ENCODE measurements around the gene CSMD2. TPM values are rescaled to one million over a fixed set of nuclear protein-coding genes. Genes with fewer than 3 reads are reported as not detected.

Gene CSMD2
- total RNA-seq, 6 donors from 2014 or later, result 0.39 to 1.0 (median 0.52) TPM

- ATAC-seq (ENCODE audit: low FRiP score in 2 of 2) (no peak), DNase-seq (no peak)
- H3K27ac ChIP-seq, result no peak overlapping the region
- H3K27me3 ChIP-seq, result no peaks in the 10 kb centered on the region
- H3K36me3 ChIP-seq, result no peaks in the 10 kb centered on the region
- TF ChIP-seq EP300 (IDR thresholded peaks at IDR 0.05) (no peak), POLR2AphosphoS5 (IDR thresholded peaks at IDR 0.05) (no peak), POLR2A (IDR thresholded peaks at IDR 0.05) (no peak)
- no peak overlapping the region for H3K4me3 ChIP-seq
- WGBS, 2 donors, result 87 to 92% methylated on average over 5 of the region's 5 CpGs
- no peaks in the 10 kb centered on the region for H3K4me1 ChIP-seq
- H3K9me3 ChIP-seq, result no peaks in the 10 kb centered on the region
Measured at GRCh38 chr1:34055818-34056217, 109.2 kb downstream of the CSMD2 start.

DNA sequence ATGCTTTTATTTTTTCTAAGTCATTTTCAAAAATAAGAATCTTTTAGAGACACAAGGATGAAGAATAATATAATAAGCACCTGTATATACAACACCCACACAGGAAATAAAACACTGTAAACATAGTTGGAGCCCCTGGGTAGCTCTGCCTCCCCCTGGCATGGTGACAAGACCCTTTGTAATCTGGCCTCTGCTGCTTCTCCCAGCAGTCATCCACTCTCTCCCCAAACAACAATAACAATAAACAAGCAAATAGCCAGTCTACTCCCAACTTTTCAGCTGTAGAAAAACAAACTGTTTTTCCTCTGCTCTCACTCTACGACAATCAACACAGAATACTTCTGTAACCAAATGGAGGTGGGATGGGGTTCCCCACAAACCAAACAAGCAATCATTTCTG, 110.1 kb downstream of the CSMD2 start:
- Histone ChIP-seq H3K9me3 (peaks cover 0 to 5% (median under 1%) of the 10 kb centered on the region in 4 donors), H3K4me1 (no peaks in the 10 kb centered on the region), H3K36me3 (no peaks in the 10 kb centered on the region), H3K4me3 (no peak overlapping the region), H3K27ac (no peak overlapping the region), H3K27me3 (no peaks in the 10 kb centered on the region)
- 48 to 52% methylated on average over 1 of the region's 1 CpG for WGBS, 2 donors
- no peak for DNase-seq
- ATAC-seq (ENCODE audit: low FRiP score in 2 of 2), result no peak
- TF ChIP-seq EP300 (IDR thresholded peaks at IDR 0.05), result no peak
- TF ChIP-seq POLR2AphosphoS5 (IDR thresholded peaks at IDR 0.05), result no peak
- TF ChIP-seq POLR2A (IDR thresholded peaks at IDR 0.05), result no peak
- TF ChIP-seq, protein P1, sequence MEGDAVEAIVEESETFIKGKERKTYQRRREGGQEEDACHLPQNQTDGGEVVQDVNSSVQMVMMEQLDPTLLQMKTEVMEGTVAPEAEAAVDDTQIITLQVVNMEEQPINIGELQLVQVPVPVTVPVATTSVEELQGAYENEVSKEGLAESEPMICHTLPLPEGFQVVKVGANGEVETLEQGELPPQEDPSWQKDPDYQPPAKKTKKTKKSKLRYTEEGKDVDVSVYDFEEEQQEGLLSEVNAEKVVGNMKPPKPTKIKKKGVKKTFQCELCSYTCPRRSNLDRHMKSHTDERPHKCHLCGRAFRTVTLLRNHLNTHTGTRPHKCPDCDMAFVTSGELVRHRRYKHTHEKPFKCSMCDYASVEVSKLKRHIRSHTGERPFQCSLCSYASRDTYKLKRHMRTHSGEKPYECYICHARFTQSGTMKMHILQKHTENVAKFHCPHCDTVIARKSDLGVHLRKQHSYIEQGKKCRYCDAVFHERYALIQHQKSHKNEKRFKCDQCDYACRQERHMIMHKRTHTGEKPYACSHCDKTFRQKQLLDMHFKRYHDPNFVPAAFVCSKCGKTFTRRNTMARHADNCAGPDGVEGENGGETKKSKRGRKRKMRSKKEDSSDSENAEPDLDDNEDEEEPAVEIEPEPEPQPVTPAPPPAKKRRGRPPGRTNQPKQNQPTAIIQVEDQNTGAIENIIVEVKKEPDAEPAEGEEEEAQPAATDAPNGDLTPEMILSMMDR (IDR thresholded peaks at IDR 0.05), result no peak

- TF ChIP-seq POLR2A (IDR thresholded peaks at IDR 0.05) (no peak), POLR2AphosphoS5 (IDR thresholded peaks at IDR 0.05) (no peak), EP300 (IDR thresholded peaks at IDR 0.05) (no peak)
- TF ChIP-seq, protein P1 (IDR thresholded peaks at IDR 0.05), result no peak
- ATAC-seq (ENCODE audit: low FRiP score in 2 of 2) (no peak), DNase-seq (no peak)
- Histone ChIP-seq H3K9me3 (peaks cover 0 to 9% (median 2%) of the 10 kb centered on the region in 4 donors), H3K27me3 (no peaks in the 10 kb centered on the region), H3K4me3 (no peak overlapping the region), H3K4me1 (no peaks in the 10 kb centered on the region), H3K36me3 (no peaks in the 10 kb centered on the region), H3K27ac (no peak overlapping the region)
- 92 to 98% methylated on average over 2 of the region's 2 CpGs for WGBS, 2 donors
Measured at GRCh38 chr1:34053660-34054059, 111.4 kb downstream of the CSMD2 start.

DNA sequence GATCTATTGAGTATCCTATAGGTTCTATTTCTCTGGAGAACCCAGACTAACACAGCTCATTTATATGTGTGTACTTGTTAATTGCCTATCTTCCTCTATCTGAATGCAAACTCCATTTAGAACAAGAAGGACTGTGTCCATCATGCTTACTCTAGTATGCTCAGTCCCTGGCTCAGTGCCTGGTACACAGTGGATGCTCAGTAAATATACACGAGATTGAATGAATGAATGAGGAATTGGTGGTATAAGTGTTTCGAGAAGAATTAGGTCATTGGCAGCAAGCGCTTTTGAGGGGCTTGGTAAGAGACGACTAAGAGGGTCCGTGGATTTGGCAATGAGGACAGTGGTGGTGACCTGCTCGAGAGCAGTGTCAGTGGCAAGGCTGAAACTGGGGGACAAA, 112.5 kb downstream of the CSMD2 start:
- H3K4me3 ChIP-seq, result no peak overlapping the region
- H3K27me3 ChIP-seq, result no peaks in the 10 kb centered on the region
- TF ChIP-seq POLR2AphosphoS5 (IDR thresholded peaks at IDR 0.05) (no peak), EP300 (IDR thresholded peaks at IDR 0.05) (no peak), POLR2A (IDR thresholded peaks at IDR 0.05) (no peak)
- TF ChIP-seq, protein P1 (IDR thresholded peaks at IDR 0.05), result no peak
- WGBS, 2 donors, result 86 to 87% methylated on average over 6 of the region's 6 CpGs
- DNase-seq, result no peak
- H3K27ac ChIP-seq, result no peak overlapping the region
- H3K4me1 ChIP-seq, result no peaks in the 10 kb centered on the region
- no peaks in the 10 kb centered on the region for H3K36me3 ChIP-seq
- ATAC-seq (ENCODE audit: low FRiP score in 2 of 2), result no peak
- H3K9me3 ChIP-seq, result peaks cover 0 to 9% (median 2%) of the 10 kb centered on the region in 4 donors

DNA sequence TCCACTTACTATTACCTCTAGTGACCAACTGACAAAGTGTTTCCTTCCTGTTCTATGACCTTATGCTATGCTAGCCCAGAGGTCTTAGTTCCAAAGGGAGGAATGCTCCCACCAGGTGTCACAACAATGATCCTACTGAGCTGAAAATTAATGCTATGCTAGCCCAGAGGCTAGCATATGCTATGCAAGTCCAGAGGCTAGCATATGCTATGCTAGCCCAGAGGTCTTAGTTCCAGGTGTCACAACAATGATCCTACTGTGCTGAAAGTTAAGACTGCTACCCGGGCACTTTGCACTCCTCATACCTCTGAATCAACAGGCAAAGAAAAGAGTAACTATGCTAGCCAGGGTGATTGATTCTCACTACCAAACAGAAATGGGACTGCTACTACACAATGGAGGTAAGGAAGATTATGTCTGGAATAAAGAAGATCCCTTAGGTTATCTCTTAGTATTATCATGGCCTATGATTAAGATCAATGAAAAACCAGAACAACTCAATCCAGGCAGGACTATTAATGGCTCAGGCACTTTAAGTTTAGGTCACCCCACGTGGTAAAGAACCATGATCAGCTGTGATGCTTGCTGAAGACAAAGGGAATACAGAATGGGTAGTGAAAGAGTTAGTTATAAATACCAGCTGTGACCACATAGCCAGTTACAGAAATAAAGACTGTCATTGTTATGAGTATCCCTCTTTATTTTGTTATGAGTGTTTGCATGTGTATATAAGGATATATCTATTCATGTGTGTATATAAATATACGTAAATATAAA, 114.1 kb downstream of the CSMD2 start:
- Histone ChIP-seq H3K27me3 (no peaks in the 10 kb centered on the region), H3K27ac (no peak overlapping the region), H3K4me3 (no peak overlapping the region), H3K36me3 (no peaks in the 10 kb centered on the region), H3K9me3 (peaks cover 0 to 9% (median 2%) of the 10 kb centered on the region in 4 donors), H3K4me1 (no peaks in the 10 kb centered on the region)
- WGBS, 2 donors, result 69 to 73% methylated on average over 2 to 3 of the region's 3 CpGs
- TF ChIP-seq POLR2A (IDR thresholded peaks at IDR 0.05) (no peak), EP300 (IDR thresholded peaks at IDR 0.05) (no peak), POLR2AphosphoS5 (IDR thresholded peaks at IDR 0.05) (no peak)
- TF ChIP-seq, protein P1 (IDR thresholded peaks at IDR 0.05), result no peak
- DNase-seq, result no peak
- no peak for ATAC-seq (ENCODE audit: low FRiP score in 2 of 2)

Data from upper lobe of left lung (tissue), 6 donors.